ENCODE data around the gene JTB. TPM values are rescaled to one million over a fixed set of nuclear protein-coding genes. Genes with fewer than 3 reads are reported as not detected.

The JTB gene
- total RNA-seq, 1 experiment from 2014 or later: 123 TPM

DNA sequence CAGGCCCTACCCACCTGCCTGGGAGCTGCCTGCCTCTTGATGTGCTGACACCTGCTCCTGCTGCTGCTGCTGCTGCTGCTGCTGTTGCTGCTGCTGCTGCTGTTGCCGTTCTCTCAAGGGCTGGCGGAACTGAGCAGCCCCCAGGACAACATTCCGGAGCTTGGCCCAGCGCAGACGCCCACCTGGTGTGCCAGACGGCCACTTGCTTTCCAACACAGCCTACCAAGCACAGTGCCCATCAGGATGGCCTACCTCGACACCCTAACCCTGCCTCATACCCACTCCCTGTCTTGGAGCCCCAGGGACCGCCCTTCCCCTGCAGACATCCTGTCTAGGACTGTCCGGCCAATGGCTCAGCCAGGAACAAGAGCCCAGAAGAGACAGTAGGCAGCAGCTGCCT lies 42.7 kb downstream of the JTB start:
- H4K20me1 ChIP-seq (ENCODE audit: insufficient read depth): no peaks in the 10 kb centered on the region
- TF ChIP-seq CEBPB (IDR thresholded peaks at IDR 0.05; ENCODE audit: low read depth): no peak
- no peak for TF ChIP-seq SRF (IDR thresholded peaks at IDR 0.05; ENCODE audit: low read depth)
- no peak for TF ChIP-seq EZH2phosphoT487 (IDR thresholded peaks at IDR 0.05; ENCODE audit: borderline replicate concordance)
- TF ChIP-seq EZH2 (IDR thresholded peaks at IDR 0.05): no peak
- DNase-seq (ENCODE audit: low read depth, low spot score): no peak
- BruUV-seq (replicated peaks): no TSS peak
- no peaks in the 10 kb centered on the region for H3K9me3 ChIP-seq (ENCODE audit: control insufficient read depth in 1 of 2, insufficient read depth in 1 of 2, low read depth in 1 of 2, low read length in 2 of 2)
- ChIA-PET CTCF (no interaction called here), RAD21 (ENCODE audit: low non-redundant PET in 1 of 2, low total read pairs in 2 of 2, uncharacterized antibody in 2 of 2, unreplicated experiment in 2 of 2) (no interaction called here), POLR2A (no interaction called here)
- no peak overlapping the region for H2AFZ ChIP-seq (ENCODE audit: low read depth, low read length, poor library complexity, severe bottlenecking)
- H3K9ac ChIP-seq (ENCODE audit: low read length): no peak overlapping the region
- H3K27ac ChIP-seq (ENCODE audit: low read depth, low read length): no peak overlapping the region
- peaks cover 13 to 27% of the 10 kb centered on the region in 2 experiments; a peak in 3 of 4 replicates for H3K36me3 ChIP-seq (ENCODE audit: control insufficient read depth in 1 of 2, insufficient read depth in 2 of 2, low read length in 2 of 2)
- no peak overlapping the region for H3K4me2 ChIP-seq (ENCODE audit: low read length)
- no peaks in the 10 kb centered on the region for H3K9me2 ChIP-seq (ENCODE audit: insufficient read depth)
- H3K4me3 ChIP-seq (replicated peaks in 1 of 2; ENCODE audit: low read depth in 1 of 2, low read length in 2 of 2): no peak overlapping the region
- H3K27me3 ChIP-seq (ENCODE audit: insufficient read depth, low read length): no peaks in the 10 kb centered on the region
- H3K79me2 ChIP-seq (ENCODE audit: insufficient read depth, low read length): no peaks in the 10 kb centered on the region
- intact Hi-C loops (cut with micrococcal nuclease): no loop called here
- ATAC-seq: no peak
- no peaks in the 10 kb centered on the region for H3K4me1 ChIP-seq (ENCODE audit: control insufficient read depth in 1 of 2, insufficient read depth in 2 of 2, low read length in 2 of 2)

DNA sequence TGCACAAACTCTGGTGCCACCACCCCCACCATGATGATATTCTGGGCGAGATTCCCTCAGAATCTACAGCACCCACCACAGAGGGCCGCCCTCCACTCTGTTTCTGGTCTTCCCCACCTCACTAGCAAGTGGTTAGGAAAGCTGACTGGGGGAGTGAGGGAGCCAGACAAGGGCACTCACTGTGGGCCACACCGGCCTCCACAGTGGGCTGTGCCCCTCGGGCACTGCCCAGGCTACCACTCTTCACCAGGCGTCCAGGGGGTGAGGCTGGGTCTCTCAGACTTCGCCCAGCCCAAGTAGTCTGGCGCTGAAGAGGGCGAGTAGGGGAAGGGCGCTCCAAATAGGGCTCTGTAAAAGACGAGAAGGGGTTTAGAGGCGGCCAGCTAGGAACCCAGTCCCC lies 43.5 kb downstream of the JTB start:
- POLR2A ChIA-PET: no interaction called here
- CTCF ChIA-PET: no interaction called here
- H3K4me3 ChIP-seq (replicated peaks in 1 of 2; ENCODE audit: low read depth in 1 of 2, low read length in 2 of 2): no peak overlapping the region
- no peaks in the 10 kb centered on the region for H3K9me2 ChIP-seq (ENCODE audit: insufficient read depth)
- no peaks in the 10 kb centered on the region for H3K9me3 ChIP-seq (ENCODE audit: control insufficient read depth in 1 of 2, insufficient read depth in 1 of 2, low read depth in 1 of 2, low read length in 2 of 2)
- no peak overlapping the region for H3K27ac ChIP-seq (ENCODE audit: low read depth, low read length)
- H3K36me3 ChIP-seq (ENCODE audit: control insufficient read depth in 1 of 2, insufficient read depth in 2 of 2, low read length in 2 of 2): peaks cover 13 to 24% of the 10 kb centered on the region in 2 experiments; a peak in 3 of 4 replicates
- H2AFZ ChIP-seq (ENCODE audit: low read depth, low read length, poor library complexity, severe bottlenecking): no peak overlapping the region
- no TSS peak for BruUV-seq (replicated peaks)
- H3K79me2 ChIP-seq (ENCODE audit: insufficient read depth, low read length): no peaks in the 10 kb centered on the region
- H4K20me1 ChIP-seq (ENCODE audit: insufficient read depth): no peaks in the 10 kb centered on the region
- H3K27me3 ChIP-seq (ENCODE audit: insufficient read depth, low read length): no peaks in the 10 kb centered on the region
- no peak overlapping the region for H3K4me2 ChIP-seq (ENCODE audit: low read length)
- intact Hi-C loops (cut with micrococcal nuclease): no loop called here
- RAD21 ChIA-PET (ENCODE audit: low non-redundant PET in 1 of 2, low total read pairs in 2 of 2, uncharacterized antibody in 2 of 2, unreplicated experiment in 2 of 2): no interaction called here
- no peak overlapping the region for H3K9ac ChIP-seq (ENCODE audit: low read length)
- ATAC-seq (no peak), DNase-seq (ENCODE audit: low read depth, low spot score) (no peak)
- TF ChIP-seq, protein P1, sequence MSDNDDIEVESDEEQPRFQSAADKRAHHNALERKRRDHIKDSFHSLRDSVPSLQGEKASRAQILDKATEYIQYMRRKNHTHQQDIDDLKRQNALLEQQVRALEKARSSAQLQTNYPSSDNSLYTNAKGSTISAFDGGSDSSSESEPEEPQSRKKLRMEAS (IDR thresholded peaks at IDR 0.05): no peak
- TF ChIP-seq SIN3A (IDR thresholded peaks at IDR 0.05; ENCODE audit: low read depth) (no peak), ZNF274 (IDR thresholded peaks at IDR 0.05; ENCODE audit: low read depth, low read length) (no peak), ZFX (IDR thresholded peaks at IDR 0.05) (no peak), CBX3 (IDR thresholded peaks at IDR 0.05; ENCODE audit: low read depth) (no peak), FOSL1 (IDR thresholded peaks at IDR 0.05; ENCODE audit: low read depth) (no peak), JUND (IDR thresholded peaks at IDR 0.05) (no peak), ELF1 (IDR thresholded peaks at IDR 0.05; ENCODE audit: borderline replicate concordance, low read depth) (no peak), CEBPB (IDR thresholded peaks at IDR 0.05; ENCODE audit: low read depth) (no peak), RAD21 (IDR thresholded peaks at IDR 0.05; ENCODE audit: low read depth) (no peak), EGR1 (IDR thresholded peaks at IDR 0.05; ENCODE audit: low read depth) (no peak), TCF7L2 (IDR thresholded peaks at IDR 0.05; ENCODE audit: borderline replicate concordance, extremely low read depth, insufficient read depth, insufficient read length) (no peak), YY1 (IDR thresholded peaks at IDR 0.05; ENCODE audit: extremely low read depth, insufficient replicate concordance, low read depth, low read length) (no peak)
- TF ChIP-seq, protein P2, sequence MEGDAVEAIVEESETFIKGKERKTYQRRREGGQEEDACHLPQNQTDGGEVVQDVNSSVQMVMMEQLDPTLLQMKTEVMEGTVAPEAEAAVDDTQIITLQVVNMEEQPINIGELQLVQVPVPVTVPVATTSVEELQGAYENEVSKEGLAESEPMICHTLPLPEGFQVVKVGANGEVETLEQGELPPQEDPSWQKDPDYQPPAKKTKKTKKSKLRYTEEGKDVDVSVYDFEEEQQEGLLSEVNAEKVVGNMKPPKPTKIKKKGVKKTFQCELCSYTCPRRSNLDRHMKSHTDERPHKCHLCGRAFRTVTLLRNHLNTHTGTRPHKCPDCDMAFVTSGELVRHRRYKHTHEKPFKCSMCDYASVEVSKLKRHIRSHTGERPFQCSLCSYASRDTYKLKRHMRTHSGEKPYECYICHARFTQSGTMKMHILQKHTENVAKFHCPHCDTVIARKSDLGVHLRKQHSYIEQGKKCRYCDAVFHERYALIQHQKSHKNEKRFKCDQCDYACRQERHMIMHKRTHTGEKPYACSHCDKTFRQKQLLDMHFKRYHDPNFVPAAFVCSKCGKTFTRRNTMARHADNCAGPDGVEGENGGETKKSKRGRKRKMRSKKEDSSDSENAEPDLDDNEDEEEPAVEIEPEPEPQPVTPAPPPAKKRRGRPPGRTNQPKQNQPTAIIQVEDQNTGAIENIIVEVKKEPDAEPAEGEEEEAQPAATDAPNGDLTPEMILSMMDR (IDR thresholded peaks at IDR 0.05 in 2 of 3, conservative IDR thresholded peaks at IDR 0.05 in 1 of 3; ENCODE audit: borderline replicate concordance in 1 of 3, insufficient read depth in 1 of 3, low read depth in 2 of 3, low read length in 2 of 3): no peak
- TF ChIP-seq, protein P3, sequence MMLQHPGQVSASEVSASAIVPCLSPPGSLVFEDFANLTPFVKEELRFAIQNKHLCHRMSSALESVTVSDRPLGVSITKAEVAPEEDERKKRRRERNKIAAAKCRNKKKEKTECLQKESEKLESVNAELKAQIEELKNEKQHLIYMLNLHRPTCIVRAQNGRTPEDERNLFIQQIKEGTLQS (IDR thresholded peaks at IDR 0.05): no peak
- H3K4me1 ChIP-seq (ENCODE audit: control insufficient read depth in 1 of 2, insufficient read depth in 2 of 2, low read length in 2 of 2): no peaks in the 10 kb centered on the region

All from HCT116 (cell line).